Measurements from ENCODE around the gene RTP1.
"Not testable (repeated sequence)": the region's sequence is repeated elsewhere in the genome, so short reads cannot be mapped to it uniquely, and the experiment has no call there.

Gene RTP1

GRCh38 chr3:187197335-187197649, at the start of gene RTP1:
RTP1 (plus strand) TSS chr3:187197486; CDS start chr3:187197516, 30 bp downstream.
- H3K4me3 ChIP-seq (ENCODE audit: low read depth, low read length): no peak within 1 kb of the TSS

GRCh38 chr3:187150186-187150585, 47.1 kb upstream of the RTP1 start:
- H3K4me3 ChIP-seq (ENCODE audit: low read depth, low read length): no peak overlapping the region

- no peak overlapping the region for H3K4me3 ChIP-seq (ENCODE audit: low read depth, low read length)
Observed at GRCh38 chr3:187150599-187150998, 46.7 kb upstream of the RTP1 start.

GRCh38 chr3:187161556-187161955, 35.7 kb upstream of the RTP1 start:
- H3K4me3 ChIP-seq (ENCODE audit: low read depth, low read length): no peak overlapping the region

GRCh38 chr3:187162265-187162953, 34.9 kb upstream of the RTP1 start:
- H3K4me3 ChIP-seq (ENCODE audit: low read depth, low read length): no peak overlapping the region

- no peak overlapping the region for H3K4me3 ChIP-seq (ENCODE audit: low read depth, low read length)
Observed at GRCh38 chr3:187165144-187165543, 32.1 kb upstream of the RTP1 start.

GRCh38 chr3:187166750-187167149, 30.5 kb upstream of the RTP1 start:
- H3K4me3 ChIP-seq (ENCODE audit: low read depth, low read length): no peak overlapping the region

GRCh38 chr3:187167777-187168176, 29.5 kb upstream of the RTP1 start:
- H3K4me3 ChIP-seq (ENCODE audit: low read depth, low read length): no peak overlapping the region

- no peak overlapping the region for H3K4me3 ChIP-seq (ENCODE audit: low read depth, low read length)
Observed at GRCh38 chr3:187169231-187169960, 27.9 kb upstream of the RTP1 start.

- not testable (repeated sequence) for H3K4me3 ChIP-seq (ENCODE audit: low read depth, low read length)
Observed at GRCh38 chr3:187170911-187171310, 26.4 kb upstream of the RTP1 start.

GRCh38 chr3:187172929-187173328, 24.4 kb upstream of the RTP1 start:
- H3K4me3 ChIP-seq (ENCODE audit: low read depth, low read length): no peak overlapping the region

GRCh38 chr3:187181454-187182170, 15.7 kb upstream of the RTP1 start:
- no peak overlapping the region for H3K4me3 ChIP-seq (ENCODE audit: low read depth, low read length)

- no peak overlapping the region for H3K4me3 ChIP-seq (ENCODE audit: low read depth, low read length)
Observed at GRCh38 chr3:187183210-187183862, 13.9 kb upstream of the RTP1 start.

- no peak overlapping the region for H3K4me3 ChIP-seq (ENCODE audit: low read depth, low read length)
Observed at GRCh38 chr3:187183903-187184302, 13.4 kb upstream of the RTP1 start.

GRCh38 chr3:187185759-187186158, 11.5 kb upstream of the RTP1 start:
- no peak overlapping the region for H3K4me3 ChIP-seq (ENCODE audit: low read depth, low read length)

GRCh38 chr3:187186375-187186774, 10.9 kb upstream of the RTP1 start:
- H3K4me3 ChIP-seq (ENCODE audit: low read depth, low read length): no peak overlapping the region

GRCh38 chr3:187186801-187187421, 10.4 kb upstream of the RTP1 start:
- H3K4me3 ChIP-seq (ENCODE audit: low read depth, low read length): no peak overlapping the region

- H3K4me3 ChIP-seq (ENCODE audit: low read depth, low read length): no peak overlapping the region
Observed at GRCh38 chr3:187188931-187189330, 8.4 kb upstream of the RTP1 start.

GRCh38 chr3:187191271-187191670, 6.0 kb upstream of the RTP1 start:
- H3K4me3 ChIP-seq (ENCODE audit: low read depth, low read length): no peak overlapping the region

- H3K4me3 ChIP-seq (ENCODE audit: low read depth, low read length): no peak overlapping the region
Observed at GRCh38 chr3:187193181-187193580, 4.1 kb upstream of the RTP1 start.

Measured in iPS-11a (cell line).